HG02840 (cell line): ENCODE measurements around the gene ABHD14A.

Experiments used
- ATAC-seq: cut with Tn5 transposase; IDR thresholded peaks from one replicate; pipeline ENCODE4 v1.9.1; 2021; ENCODE audit warnings: mild to moderate bottlenecking, moderate library complexity, moderate number of reproducible peaks; ENCODE audit not compliant: unreplicated experiment, low FRiP score

The ABHD14A gene

GRCh38 chr3:51940648-51941462, 34.0 kb upstream of the ABHD14A start:
- no peak for ATAC-seq

GRCh38 chr3:51941463-51941797, 33.4 kb upstream of the ABHD14A start:
- no peak for ATAC-seq

DNA sequence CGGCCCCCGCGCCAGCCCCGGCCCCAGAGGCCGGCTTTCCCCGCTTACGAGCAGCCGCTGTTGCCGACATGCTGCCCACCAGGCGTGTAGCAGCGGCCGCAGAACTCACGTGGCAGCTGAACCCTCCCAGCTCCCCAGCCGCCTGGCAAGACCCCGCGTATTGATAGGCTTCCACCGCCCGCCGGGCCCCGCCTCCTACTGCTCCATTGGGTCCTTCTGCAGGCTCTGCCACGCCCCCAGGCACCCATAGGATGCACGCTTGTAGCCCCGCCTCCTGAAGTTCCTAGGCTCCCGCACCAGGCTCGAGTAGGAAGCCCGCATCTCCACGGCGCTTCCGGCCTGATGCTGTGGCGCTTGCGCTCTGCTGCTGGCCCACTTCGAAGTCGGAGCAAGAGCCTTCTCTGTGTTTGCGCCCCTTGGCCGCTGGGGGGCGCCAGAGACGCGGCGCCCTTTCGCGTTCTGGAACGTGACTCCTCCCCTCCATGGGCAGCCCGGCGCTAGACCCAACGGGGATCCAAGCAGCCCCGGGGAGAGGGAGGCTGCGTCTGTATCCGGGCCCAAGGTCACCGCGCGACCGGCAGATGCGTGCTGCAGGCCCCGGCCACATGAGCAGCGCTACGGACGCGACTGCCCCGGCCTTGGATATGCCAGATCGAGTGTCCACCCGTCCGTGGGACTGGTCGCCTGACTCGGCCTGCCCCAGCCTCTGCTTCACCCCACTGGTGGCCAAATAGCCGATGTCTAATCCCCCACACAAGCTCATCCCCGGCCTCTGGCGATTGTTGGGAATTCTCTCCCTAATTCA, 32.9 kb upstream of the ABHD14A start, which contains the start of the genes PARP3 and RRP9:
TSS of gene PARP3 (plus strand) at position 566 of the 805 bp plus-strand sequence. CDS start 993 bp downstream, outside the sequence.
TSS of gene RRP9 (minus strand) at position 107 of the 805 bp plus-strand sequence. CDS start at position 70, 37 bp downstream.
- peak; percentile 88 for ATAC-seq

- ATAC-seq, result no peak
These were observed 32.0 kb upstream of the ABHD14A start for GRCh38 chr3:51942603-51943450.

DNA sequence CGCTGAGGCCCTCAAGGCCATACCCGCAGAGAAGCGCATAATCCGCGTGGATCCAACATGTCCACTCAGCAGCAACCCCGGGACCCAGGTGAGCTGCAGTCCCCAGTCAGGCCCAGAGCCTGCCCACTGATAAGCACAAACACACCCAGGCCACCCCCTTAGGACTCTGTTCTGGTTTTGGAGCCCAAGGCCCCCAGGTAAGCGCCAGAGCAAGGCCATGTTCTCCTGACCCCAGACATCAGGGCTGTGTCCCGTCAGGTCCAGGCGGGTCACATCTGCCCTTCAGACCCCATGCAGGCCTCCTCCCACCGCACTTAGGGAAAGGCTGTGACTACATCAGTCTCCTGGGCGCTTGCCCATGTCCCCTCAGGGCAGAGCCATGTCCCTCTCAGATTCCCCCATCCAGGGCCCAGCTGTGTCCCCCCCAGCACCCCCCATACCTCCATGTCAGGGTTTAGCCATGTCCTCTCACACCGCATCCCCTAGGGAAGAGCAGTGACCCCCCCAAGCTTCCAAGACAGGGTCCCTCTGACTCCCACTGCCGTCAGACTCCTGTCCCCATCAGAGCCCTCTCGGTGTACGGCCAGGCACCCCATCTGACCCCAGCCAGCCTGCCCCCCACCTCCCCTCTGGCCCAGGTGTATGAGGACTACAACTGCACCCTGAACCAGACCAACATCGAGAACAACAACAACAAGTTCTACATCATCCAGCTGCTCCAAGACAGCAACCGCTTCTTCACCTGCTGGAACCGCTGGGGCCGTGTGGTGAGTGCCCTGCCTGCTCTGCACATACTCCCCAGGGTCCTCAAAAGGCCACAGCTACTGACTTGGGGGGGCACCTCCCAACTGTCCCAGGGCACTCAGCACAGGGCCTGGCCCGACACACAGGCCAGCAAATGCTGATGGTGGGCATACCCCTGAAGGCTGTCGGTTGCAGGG, 31.1 kb upstream of the ABHD14A start:
- ATAC-seq, result no peak

- no peak for ATAC-seq
These were observed 30.3 kb upstream of the ABHD14A start for GRCh38 chr3:51944451-51945021.

GRCh38 chr3:51945031-51945840, 29.6 kb upstream of the ABHD14A start:
- no peak for ATAC-seq

GRCh38 chr3:51945926-51946705, 28.7 kb upstream of the ABHD14A start:
- no peak for ATAC-seq

DNA sequence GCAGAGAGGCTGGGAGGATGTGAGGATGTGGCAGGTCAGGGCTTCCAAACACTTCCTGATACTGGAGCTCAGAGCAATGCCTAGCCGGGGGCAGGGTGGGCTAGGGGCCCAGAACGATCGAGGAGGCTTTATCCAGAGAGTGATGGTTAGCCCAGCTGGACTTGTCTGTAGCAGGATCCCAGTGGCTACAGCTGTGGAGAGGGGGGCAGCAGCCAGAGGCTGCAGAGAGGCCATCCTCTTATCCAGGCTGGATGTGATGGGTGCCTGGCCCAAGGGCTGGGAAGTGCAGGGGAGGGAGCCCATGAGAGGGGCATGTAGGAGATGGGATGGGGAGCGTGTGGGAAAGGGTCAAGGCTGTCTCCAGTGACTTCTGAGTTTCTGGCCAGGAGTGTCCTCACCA, 28.1 kb upstream of the ABHD14A start:
- ATAC-seq, result no peak

DNA sequence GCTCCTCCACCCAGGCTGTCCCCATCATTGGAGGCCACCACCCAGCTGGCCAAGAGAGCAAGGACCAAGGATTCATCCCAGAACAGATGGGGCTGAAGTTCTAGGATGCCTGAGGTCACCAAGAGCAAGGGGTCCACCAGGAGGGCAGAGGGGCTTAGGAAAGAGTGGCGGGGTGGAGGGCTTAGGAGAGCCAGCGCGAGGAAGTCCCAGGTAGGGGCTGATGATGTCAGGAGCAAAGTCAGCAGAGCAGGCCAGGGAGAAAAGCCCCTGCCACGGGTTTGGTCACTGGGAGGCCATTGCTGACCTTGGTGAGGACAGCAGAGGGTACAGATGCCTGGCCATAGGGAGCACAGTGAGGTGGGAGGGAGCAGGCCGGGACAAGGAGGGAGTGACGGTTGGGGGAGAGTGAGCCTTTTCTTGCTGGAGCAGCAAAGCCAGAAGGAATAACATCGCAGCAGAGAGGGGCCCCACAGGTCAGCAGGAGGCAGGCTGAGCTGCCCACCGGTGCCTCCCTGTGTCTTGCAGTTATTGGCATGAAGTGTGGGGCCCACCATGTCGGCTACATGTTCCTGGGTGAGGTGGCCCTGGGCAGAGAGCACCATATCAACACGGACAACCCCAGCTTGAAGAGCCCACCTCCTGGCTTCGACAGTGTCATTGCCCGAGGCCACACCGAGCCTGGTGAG, 27.5 kb upstream of the ABHD14A start:
- no peak for ATAC-seq

DNA sequence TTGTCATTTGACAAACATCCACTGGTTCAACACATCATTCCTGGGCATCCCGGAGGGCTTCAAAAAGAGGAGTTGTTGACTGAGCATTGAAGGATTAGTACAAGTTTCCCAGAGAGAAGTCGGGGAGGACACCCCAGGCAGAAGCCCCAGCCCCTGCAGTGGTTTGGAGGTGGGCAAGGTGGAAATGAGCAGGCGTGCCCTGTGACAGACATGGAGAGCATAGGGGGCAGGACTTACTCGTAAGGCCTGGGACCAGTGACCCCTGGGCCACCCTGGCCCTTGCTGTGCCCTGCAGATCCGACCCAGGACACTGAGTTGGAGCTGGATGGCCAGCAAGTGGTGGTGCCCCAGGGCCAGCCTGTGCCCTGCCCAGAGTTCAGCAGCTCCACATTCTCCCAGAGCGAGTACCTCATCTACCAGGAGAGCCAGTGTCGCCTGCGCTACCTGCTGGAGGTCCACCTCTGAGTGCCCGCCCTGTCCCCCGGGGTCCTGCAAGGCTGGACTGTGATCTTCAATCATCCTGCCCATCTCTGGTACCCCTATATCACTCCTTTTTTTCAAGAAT, 26.8 kb upstream of the ABHD14A start:
- ATAC-seq, result no peak

- ATAC-seq, result no peak
These were observed 25.7 kb upstream of the ABHD14A start for GRCh38 chr3:51949121-51949520.

DNA sequence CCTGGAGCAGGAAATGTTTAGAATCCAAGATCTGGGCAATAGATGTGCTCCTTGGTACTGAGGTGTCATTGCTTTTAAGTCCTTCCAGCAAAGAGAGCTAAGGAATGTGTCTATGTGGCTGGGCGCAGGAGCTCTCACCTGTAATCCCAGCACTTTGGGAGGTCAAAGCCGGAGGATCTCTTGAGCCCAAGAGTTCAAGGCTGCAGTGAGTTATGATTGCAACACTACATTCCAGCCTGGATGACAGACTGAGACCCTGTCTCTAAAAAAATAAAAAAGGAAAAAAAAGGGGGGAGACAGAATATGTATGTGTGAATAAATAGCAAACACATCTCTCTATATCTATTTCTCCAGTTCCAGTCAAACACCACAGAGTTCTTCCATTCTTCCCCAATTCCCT, 24.0 kb upstream of the ABHD14A start:
- ATAC-seq, result no peak

DNA sequence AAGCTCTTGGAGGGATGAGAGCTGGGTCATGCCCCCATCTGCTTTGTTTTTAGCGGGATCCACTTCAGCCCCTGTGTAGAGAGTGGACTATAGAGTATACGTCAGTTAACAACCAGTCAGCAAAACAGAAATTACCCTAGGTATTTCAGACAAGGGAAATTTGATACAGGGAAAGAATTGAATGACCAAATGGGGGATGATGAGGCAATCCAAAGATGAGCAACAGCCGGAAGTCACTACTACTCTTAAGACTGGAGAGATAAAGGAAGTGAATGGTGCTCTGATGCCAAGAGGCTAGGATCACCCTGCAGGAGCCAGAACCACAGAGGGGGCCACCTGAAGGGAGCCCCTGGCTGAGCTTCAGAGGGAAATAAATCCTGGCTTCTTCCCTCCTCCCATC, 21.4 kb upstream of the ABHD14A start:
- ATAC-seq, result no peak

DNA sequence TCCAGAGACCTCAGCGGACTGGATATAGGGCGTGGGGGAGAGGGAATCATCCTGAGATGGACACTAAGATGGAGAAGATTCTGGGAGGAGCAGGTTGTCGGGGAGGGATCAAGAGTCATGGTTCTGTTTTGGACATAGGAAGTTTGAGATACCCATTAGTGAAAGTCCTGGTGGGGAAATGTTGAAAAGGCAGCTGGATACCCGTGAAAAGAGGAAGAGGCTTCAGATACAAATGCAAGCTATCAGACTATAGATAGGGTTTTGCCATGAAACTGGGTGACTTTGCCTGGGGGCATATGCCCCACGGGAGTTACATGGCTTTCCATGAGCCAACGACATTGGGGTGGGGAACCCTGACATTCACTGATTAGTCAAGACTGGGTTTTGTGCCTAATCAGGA, 20.8 kb upstream of the ABHD14A start:
- ATAC-seq, result no peak

- ATAC-seq, result no peak
These were observed 20.2 kb upstream of the ABHD14A start for GRCh38 chr3:51954713-51955112.
